Measurements from ENCODE around the gene FMO5. TPM values are rescaled to one million over a fixed set of nuclear protein-coding genes. Genes with fewer than 3 reads are reported as not detected.

Gene FMO5
- total RNA-seq, 1 experiment from 2014 or later = 2.8 TPM

GRCh38 chr1:147266381-147266780 lies 41.2 kb upstream of the FMO5 start:
- TF ChIP-seq, protein P1, sequence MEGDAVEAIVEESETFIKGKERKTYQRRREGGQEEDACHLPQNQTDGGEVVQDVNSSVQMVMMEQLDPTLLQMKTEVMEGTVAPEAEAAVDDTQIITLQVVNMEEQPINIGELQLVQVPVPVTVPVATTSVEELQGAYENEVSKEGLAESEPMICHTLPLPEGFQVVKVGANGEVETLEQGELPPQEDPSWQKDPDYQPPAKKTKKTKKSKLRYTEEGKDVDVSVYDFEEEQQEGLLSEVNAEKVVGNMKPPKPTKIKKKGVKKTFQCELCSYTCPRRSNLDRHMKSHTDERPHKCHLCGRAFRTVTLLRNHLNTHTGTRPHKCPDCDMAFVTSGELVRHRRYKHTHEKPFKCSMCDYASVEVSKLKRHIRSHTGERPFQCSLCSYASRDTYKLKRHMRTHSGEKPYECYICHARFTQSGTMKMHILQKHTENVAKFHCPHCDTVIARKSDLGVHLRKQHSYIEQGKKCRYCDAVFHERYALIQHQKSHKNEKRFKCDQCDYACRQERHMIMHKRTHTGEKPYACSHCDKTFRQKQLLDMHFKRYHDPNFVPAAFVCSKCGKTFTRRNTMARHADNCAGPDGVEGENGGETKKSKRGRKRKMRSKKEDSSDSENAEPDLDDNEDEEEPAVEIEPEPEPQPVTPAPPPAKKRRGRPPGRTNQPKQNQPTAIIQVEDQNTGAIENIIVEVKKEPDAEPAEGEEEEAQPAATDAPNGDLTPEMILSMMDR (conservative IDR thresholded peaks at IDR 0.05; ENCODE audit: low read depth, low read length) = no peak
- no peak for TF ChIP-seq EZH2phosphoT487 (IDR thresholded peaks at IDR 0.05; ENCODE audit: borderline replicate concordance, low read length)
- TF ChIP-seq EZH2 (IDR thresholded peaks at IDR 0.05; ENCODE audit: low read length, unreplicated experiment) = no peak
- H3K9me2 ChIP-seq (replicated peaks; ENCODE audit: low read length) = no peaks in the 10 kb centered on the region
- CTCF ChIA-PET = no interaction called here

DNA sequence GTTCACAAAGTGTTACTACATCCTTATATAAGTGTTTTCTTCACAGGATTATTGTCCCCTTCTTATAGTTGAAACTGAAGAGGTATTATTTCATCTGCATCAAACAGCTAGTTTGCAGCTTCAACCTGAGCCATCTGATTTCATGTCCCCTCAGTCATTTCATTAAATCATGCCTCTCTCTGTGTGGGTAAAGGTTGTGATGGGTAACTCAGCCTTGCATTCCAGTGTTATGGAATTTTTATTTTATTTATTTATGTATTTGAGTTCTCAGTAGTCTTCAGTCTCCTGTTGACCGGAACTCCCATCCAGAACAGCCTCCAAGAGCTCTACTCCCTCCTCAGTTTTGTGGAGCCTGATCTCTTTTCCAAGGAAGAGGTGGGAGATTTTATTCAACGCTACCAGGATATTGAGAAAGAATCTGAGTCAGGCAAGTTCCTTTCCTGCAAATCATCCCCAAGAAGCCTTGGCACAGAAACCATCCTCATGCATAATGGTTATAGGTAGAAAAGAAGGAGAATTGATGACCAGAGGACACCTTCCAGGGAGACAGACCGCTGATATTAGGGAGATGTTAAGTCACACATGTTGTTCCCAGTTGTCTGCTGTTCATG lies 39.1 kb upstream of the FMO5 start:
- peaks cover 3% of the 10 kb centered on the region for H3F3A ChIP-seq (ENCODE audit: low read length, unreplicated experiment)
- H3K9ac ChIP-seq (ENCODE audit: low read length) = no peak overlapping the region
- no peak overlapping the region for H2AFZ ChIP-seq (ENCODE audit: low read length)
- H3K27ac ChIP-seq (ENCODE audit: low read length) = peak overlapping the region; percentile 4; the same call in 1 of the 2 replicates
- CTCF ChIA-PET = no interaction called here
- no TSS peak for BruUV-seq (replicated peaks)
- H3K4me3 ChIP-seq (ENCODE audit: low read length) = no peak overlapping the region
- intact Hi-C loops (cut with micrococcal nuclease) = no loop called here
- H3K79me2 ChIP-seq (ENCODE audit: low read length) = peaks cover 4% of the 10 kb centered on the region; the same call in 1 of the 2 replicates
- peaks cover 64% of the 10 kb centered on the region for H3K36me3 ChIP-seq (ENCODE audit: low read depth, low read length)
- H3K4me2 ChIP-seq (ENCODE audit: low read length) = peak overlapping the region; percentile 11; the same call in 1 of the 2 replicates
- no peaks in the 10 kb centered on the region for H3K9me2 ChIP-seq (replicated peaks; ENCODE audit: low read length)
- H4K20me1 ChIP-seq (ENCODE audit: low read length) = 0 out of 2 replicates have a peak, but pooled peaks cover 4% of the 10 kb centered on the region
- POLR2A ChIA-PET (ENCODE audit: unreplicated experiment) = no interaction called here
- ATAC-seq (peak; percentile 68), DNase-seq (peak; percentile 70)
- peaks cover 17% of the 10 kb centered on the region for H3K4me1 ChIP-seq (ENCODE audit: insufficient read depth, low read length)
- TF ChIP-seq, protein P1 (conservative IDR thresholded peaks at IDR 0.05; ENCODE audit: low read depth, low read length) = no peak
- no peak for TF ChIP-seq EZH2phosphoT487 (IDR thresholded peaks at IDR 0.05; ENCODE audit: borderline replicate concordance, low read length)
- no peaks in the 10 kb centered on the region for H3K27me3 ChIP-seq (ENCODE audit: low read length)
- no peaks in the 10 kb centered on the region for H3K9me3 ChIP-seq (ENCODE audit: low read length)

More at GRCh38 chr1:147266381-147266780, 41.2 kb upstream of the FMO5 start:
- Histone ChIP-seq H3K4me2 (ENCODE audit: low read length) (no peak overlapping the region), H3K4me1 (ENCODE audit: insufficient read depth, low read length) (peaks cover 28% of the 10 kb centered on the region), H2AFZ (ENCODE audit: low read length) (no peak overlapping the region), H4K20me1 (ENCODE audit: low read length) (0 out of 2 replicates have a peak, but pooled peaks cover 4% of the 10 kb centered on the region), H3K79me2 (ENCODE audit: low read length) (no peaks in the 10 kb centered on the region), H3K9ac (ENCODE audit: low read length) (no peak overlapping the region), H3K27me3 (ENCODE audit: low read length) (no peaks in the 10 kb centered on the region), H3F3A (ENCODE audit: low read length, unreplicated experiment) (peaks cover 3% of the 10 kb centered on the region), H3K27ac (ENCODE audit: low read length) (no peak overlapping the region), H3K4me3 (ENCODE audit: low read length) (no peak overlapping the region), H3K9me3 (ENCODE audit: low read length) (no peaks in the 10 kb centered on the region), H3K36me3 (ENCODE audit: low read depth, low read length) (peaks cover 54% of the 10 kb centered on the region)
- intact Hi-C loops (cut with micrococcal nuclease) = no loop called here
- no peak for DNase-seq
- POLR2A ChIA-PET (ENCODE audit: unreplicated experiment) = no interaction called here
- BruUV-seq (replicated peaks) = no TSS peak
- ATAC-seq = no peak

DNA sequence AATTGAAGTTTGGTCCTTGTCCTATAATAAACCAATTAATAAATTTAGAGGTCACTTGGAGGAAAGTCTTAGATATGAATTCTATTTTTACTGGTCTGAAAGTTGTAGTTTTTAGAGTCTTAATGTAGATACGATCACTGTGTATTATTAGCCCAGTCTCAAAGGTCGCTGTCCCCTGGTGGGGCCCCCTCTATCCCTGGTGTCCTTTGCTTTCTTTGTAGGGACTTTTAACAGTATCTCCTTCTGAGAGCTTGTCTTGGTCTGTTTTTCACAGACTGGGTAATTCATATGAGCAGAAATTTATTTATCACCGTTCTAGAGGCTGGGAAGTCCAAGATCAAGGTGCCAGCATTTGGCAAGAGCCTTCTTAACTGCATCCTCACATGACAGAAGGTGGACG lies 35.8 kb upstream of the FMO5 start:
- DNase-seq (no peak), ATAC-seq (no peak)
- Histone ChIP-seq H4K20me1 (ENCODE audit: low read length) (0 out of 2 replicates have a peak, but pooled peaks cover 11% of the 10 kb centered on the region), H3K36me3 (ENCODE audit: low read depth, low read length) (peaks cover 56% of the 10 kb centered on the region), H3K4me2 (ENCODE audit: low read length) (no peak overlapping the region), H3K79me2 (ENCODE audit: low read length) (peaks cover 24% of the 10 kb centered on the region), H3K27me3 (ENCODE audit: low read length) (no peaks in the 10 kb centered on the region), H3K27ac (ENCODE audit: low read length) (no peak overlapping the region), H3K9ac (ENCODE audit: low read length) (no peak overlapping the region), H3K4me1 (ENCODE audit: insufficient read depth, low read length) (peaks cover 17% of the 10 kb centered on the region), H2AFZ (ENCODE audit: low read length) (no peak overlapping the region), H3F3A (ENCODE audit: low read length, unreplicated experiment) (peaks cover 3% of the 10 kb centered on the region), H3K9me2 (replicated peaks; ENCODE audit: low read length) (no peaks in the 10 kb centered on the region), H3K9me3 (ENCODE audit: low read length) (no peaks in the 10 kb centered on the region), H3K4me3 (ENCODE audit: low read length) (no peak overlapping the region)
- intact Hi-C loops (cut with micrococcal nuclease) = no loop called here
- ChIA-PET CTCF (interaction anchor here (0.6 kb wide), 1 partner anchor 11 kb away, joined by 13 read pairs; no protein-coding TSS in a partner anchor), POLR2A (ENCODE audit: unreplicated experiment) (no interaction called here)
- TF ChIP-seq, protein P1 (conservative IDR thresholded peaks at IDR 0.05; ENCODE audit: low read depth, low read length) = no peak
- TF ChIP-seq EZH2phosphoT487 (IDR thresholded peaks at IDR 0.05; ENCODE audit: borderline replicate concordance, low read length) (no peak), EZH2 (IDR thresholded peaks at IDR 0.05; ENCODE audit: low read length, unreplicated experiment) (no peak)
- BruUV-seq (replicated peaks) = TSS peak; percentile 12
